A549 (cell line): Measurements from ENCODE around the gene SERPINA4. TPM values are rescaled to one million over a fixed set of nuclear protein-coding genes. Genes with fewer than 3 reads are reported as not detected.

ENCODE experiments used
- ATAC-seq, 2 experiments: fragments of 200-7000 bp in 1 of 2; fragments of >200 bp in 1 of 2; cut with Nextera tagmentation in 1 of 2; cut with Tn5 transposase in 1 of 2; 3 replicates each; pipeline versions ENCODE4 v1.8.0 to v1.9.1; 2018 to 2020; ENCODE audit warnings: mild to moderate bottlenecking in 1 of 2, moderate library complexity in 1 of 2
- CTCF ChIA-PET: fragments of 300-600 bp; sonication (Branson Sonifier 250); formaldehyde crosslinking; extraction: SDS; loops from one replicate; lab custom pipeline; 2021; ENCODE audit warnings: antibody characterized with exemption, inconsistent platforms; lab: Yijun Ruan, JAX
- POLR2A ChIA-PET: fragments of 350-600 bp; formaldehyde crosslinking; extraction: SDS; loops from one replicate; lab custom pipeline; 2021; ENCODE audit warnings: antibody characterized with exemption, inconsistent platforms; lab: Yijun Ruan, JAX
- DNase-seq, 2 experiments: peaks; one replicate each; pipeline versions ENCODE4 v3.0.0 to v3.0.0-alpha.2; 2011 to 2016; ENCODE audit warnings: low read depth in 1 of 2, low spot score in 1 of 2
- FAIRE-seq: peaks from 2 replicates; lab custom pipeline; 2011; peaks lifted over from hg19 to GRCh38; lab: Jason Lieb, UNC
- H3K27ac ChIP-seq, 2 experiments: fragments of >200 bp; sonication (Bioruptor Twin); formaldehyde crosslinking; 3 replicates each; pipeline ENCODE4 v1.5.1; 2016 to 2017
- H3K4me1 ChIP-seq: fragments of >200 bp; sonication (Bioruptor Twin); formaldehyde crosslinking; 3 replicates; pipeline ENCODE4 v1.6.1; 2016
- H3K4me2 ChIP-seq: fragments of >200 bp; sonication (Bioruptor Twin); formaldehyde crosslinking; 3 replicates; pipeline ENCODE4 v1.6.1; 2016
- H3K4me3 ChIP-seq: fragments of >200 bp; sonication (Bioruptor Twin); formaldehyde crosslinking; 3 replicates; pipeline ENCODE4 v1.5.1; 2016
- H3K9me3 ChIP-seq: fragments of >200 bp; sonication (Bioruptor Twin); formaldehyde crosslinking; 3 replicates; pipeline ENCODE4 v1.6.1; 2016
- ATOH8 ChIP-seq: fragments of 250-450 bp; sonication (Bioruptor Pico); IDR thresholded peaks from 2 replicates; pipeline ENCODE4 v1.5.0; 2020; ENCODE audit warnings: low read depth, mild to moderate bottlenecking, moderate library complexity
- BCL3 ChIP-seq: fragments of >200 bp; sonication (Bioruptor Twin); formaldehyde crosslinking; IDR thresholded peaks from 3 replicates; pipeline ENCODE4 v1.6.1; 2016
- CBX2 ChIP-seq: fragments of 200-600 bp; sonication (generic); IDR thresholded peaks from 2 replicates; pipeline ENCODE4 v1.6.1; 2016; ENCODE audit warnings: low read depth, mild to moderate bottlenecking, borderline replicate concordance
- CHD2 ChIP-seq: fragments of 150-350 bp; IDR thresholded peaks from 2 replicates; pipeline ENCODE4 v1.6.1; 2014; ENCODE audit warnings: low read length; ENCODE audit not compliant: partially characterized antibody
- E2F6 ChIP-seq: IDR thresholded peaks from 2 replicates; pipeline ENCODE4 v1.6.1; 2012; ENCODE audit warnings: low read depth, borderline replicate concordance
- EHF ChIP-seq: fragments of 250-450 bp; sonication (Bioruptor Pico); IDR thresholded peaks from 2 replicates; pipeline ENCODE4 v1.5.0; 2020; ENCODE audit warnings: mild to moderate bottlenecking
- ELK1 ChIP-seq: fragments of 150-350 bp; IDR thresholded peaks from 2 replicates; pipeline ENCODE4 v1.6.1; 2014; ENCODE audit warnings: low read depth, mild to moderate bottlenecking, low read length
- ESRRA ChIP-seq: fragments of 150-350 bp; IDR thresholded peaks from 2 replicates; pipeline ENCODE4 v1.6.1; 2014; ENCODE audit warnings: mild to moderate bottlenecking, low read length, borderline replicate concordance
- FOSL2 ChIP-seq, 2 experiments: fragments of 450-650 bp in 1 of 2; fragments of >200 bp in 1 of 2; sonication (Bioruptor Twin) in 1 of 2; formaldehyde crosslinking; IDR thresholded peaks; 2 replicates each; pipeline versions ENCODE4 v1.5.0 to v1.6.1; 2016 to 2020; ENCODE audit warnings: mild to moderate bottlenecking in 1 of 2, moderate library complexity in 1 of 2
- FOXS1 ChIP-seq: fragments of 250-450 bp; sonication (Bioruptor Pico); IDR thresholded peaks from 2 replicates; pipeline ENCODE4 v1.5.0; 2020; ENCODE audit warnings: mild to moderate bottlenecking, moderate library complexity
- HDAC2 ChIP-seq: fragments of 200-600 bp; sonication (generic); IDR thresholded peaks from 2 replicates; pipeline ENCODE4 v1.6.1; 2016
- HES2 ChIP-seq: fragments of >200 bp; sonication (Bioruptor Twin); formaldehyde crosslinking; IDR thresholded peaks from 2 replicates; pipeline ENCODE4 v1.6.1; 2016
- HMGXB4 ChIP-seq: fragments of 250-450 bp; sonication (Bioruptor Pico); IDR thresholded peaks from 2 replicates; pipeline ENCODE4 v1.5.0; 2021; ENCODE audit warnings: mild to moderate bottlenecking, moderate library complexity, borderline replicate concordance
- HOXB5 ChIP-seq: fragments of 250-450 bp; sonication (Bioruptor Pico); IDR thresholded peaks from 2 replicates; pipeline ENCODE4 v1.5.0; 2020; ENCODE audit warnings: mild to moderate bottlenecking, moderate library complexity
- JUNB ChIP-seq: fragments of >200 bp; sonication (Bioruptor Twin); formaldehyde crosslinking; IDR thresholded peaks from 2 replicates; pipeline ENCODE4 v1.6.1; 2016
- KDM5A ChIP-seq: fragments of 200-600 bp; sonication (generic); IDR thresholded peaks from 2 replicates; pipeline ENCODE4 v1.6.1; 2016; ENCODE audit warnings: antibody characterized with exemption, mild to moderate bottlenecking
- MAFK ChIP-seq: fragments of 450-650 bp; IDR thresholded peaks from 2 replicates; pipeline ENCODE4 v1.6.1; 2014; ENCODE audit not compliant: partially characterized antibody
- MAZ ChIP-seq: fragments of 150-350 bp; IDR thresholded peaks from 2 replicates; pipeline ENCODE4 v1.6.1; 2014; ENCODE audit warnings: antibody characterized with exemption, low read depth, low read length, borderline replicate concordance
- NFE2L2 ChIP-seq: fragments of 150-350 bp; conservative IDR thresholded peaks from 2 replicates; pipeline ENCODE4 v1.6.1; 2014; ENCODE audit warnings: low read length
- POLR2A ChIP-seq: IDR thresholded peaks from 2 replicates; pipeline ENCODE4 v1.6.1; 2012; ENCODE audit warnings: mild to moderate bottlenecking, low read length
- RAD21 ChIP-seq, 2 experiments: fragments of >200 bp in 1 of 2; sonication (Bioruptor Twin) in 1 of 2; formaldehyde crosslinking in 1 of 2; IDR thresholded peaks in 1 of 2; conservative IDR thresholded peaks in 1 of 2; 2 replicates in 1 of 2; 3 replicates in 1 of 2; pipeline ENCODE4 v1.6.1; 2012 to 2018; ENCODE audit warnings: inconsistent platforms in 1 of 2
- SMC3 ChIP-seq: fragments of >200 bp; sonication (Bioruptor Twin); formaldehyde crosslinking; IDR thresholded peaks from 3 replicates; pipeline ENCODE4 v1.6.1; 2018; ENCODE audit warnings: inconsistent platforms
- SREBF2 ChIP-seq: fragments of 450-650 bp; IDR thresholded peaks from 2 replicates; pipeline ENCODE4 v1.6.1; 2014; ENCODE audit warnings: mild to moderate bottlenecking, moderate library complexity
- USF2 ChIP-seq: fragments of 450-650 bp; IDR thresholded peaks from 2 replicates; pipeline ENCODE4 v1.6.1; 2014; ENCODE audit warnings: antibody characterized with exemption
- ZFP36 ChIP-seq: fragments of 450-650 bp; IDR thresholded peaks from 2 replicates; pipeline ENCODE4 v1.6.1; 2014; ENCODE audit warnings: borderline replicate concordance; ENCODE audit not compliant: partially characterized antibody
- ZSCAN20 ChIP-seq: fragments of 250-450 bp; sonication (Bioruptor Pico); IDR thresholded peaks from 2 replicates; pipeline ENCODE4 v1.8.0; 2022; ENCODE audit warnings: mild to moderate bottlenecking, moderate library complexity
- WGBS: methylation state at CpG from one replicate; pipeline ENCODE4 v1.1.6; 2017; ENCODE audit errors: missing lambda C conversion rate; 5-methylcytosine and 5-hydroxymethylcytosine counted together
- polyA plus RNA-seq, 4 experiments: library from polyadenylated mRNA; depleted of rRNA in 3 of 4; stranded (reverse); fragments of >200 nt; fragmentation: RNase III in 1 of 4; extraction: RNeasy Plus Mini Kit Qiagen cat#74134 plus additional on column Dnase treatment in 1 of 4; gene quantifications; 2 replicates in 3 of 4; 3 replicates in 1 of 4; pipeline ENCODE4 v1.2.3, GENCODE V29; 2011 to 2017

SERPINA4 gene
- polyA plus RNA-seq, 2 of the 4 experiments (the other 2 are of a cell fraction) = 0.08 TPM; not detected in 1

GRCh38 chr14:94571395-94571794 lies 10.2 kb downstream of the SERPINA4 start:
- Histone ChIP-seq H3K4me2 (no peak overlapping the region), H3K4me3 (no peak overlapping the region), H3K9me3 (no peaks in the 10 kb centered on the region), H3K27ac (no peak overlapping the region), H3K4me1 (no peaks in the 10 kb centered on the region)
- 76% methylated on average over 7 of the region's 7 CpGs for WGBS
- ChIA-PET CTCF (interaction anchor here (0.8 to 1.1 kb wide), 2 partner anchors 21 to 22 kb away, joined by 3 to 4 read pairs; no protein-coding TSS in a partner anchor), POLR2A (no interaction called here)
- no peak for DNase-seq
- FAIRE-seq = no peak
- ATAC-seq = no peak
- no peak for TF ChIP-seq SREBF2
- no peak for TF ChIP-seq SMC3
- TF ChIP-seq HES2 = no peak
- no peak for TF ChIP-seq RAD21 (conservative IDR thresholded peaks at IDR 0.05 in 1 of 2, IDR thresholded peaks at IDR 0.05 in 1 of 2)
- no peak for TF ChIP-seq JUNB
- no peak for TF ChIP-seq ELK1
- TF ChIP-seq FOSL2 (IDR thresholded peaks at IDR 0.05) = no peak
- TF ChIP-seq FOSL2 (CRISPR knock-in tag; IDR thresholded peaks at IDR 0.05) = no peak
- TF ChIP-seq NFE2L2 = no peak
- TF ChIP-seq POLR2A = no peak
- no peak for TF ChIP-seq MAFK
- TF ChIP-seq MAZ = no peak
- no peak for TF ChIP-seq BCL3

GRCh38 chr14:94571950-94572349 lies 10.7 kb downstream of the SERPINA4 start:
- 81% methylated on average over 6 of the region's 6 CpGs for WGBS
- Histone ChIP-seq H3K4me1 (no peaks in the 10 kb centered on the region), H3K4me2 (no peak overlapping the region), H3K4me3 (no peak overlapping the region), H3K27ac (no peak overlapping the region), H3K9me3 (no peaks in the 10 kb centered on the region)
- DNase-seq = no peak
- CTCF ChIA-PET = no interaction called here
- no peak for ATAC-seq
- no peak for TF ChIP-seq ZSCAN20 (CRISPR knock-in tag)
- TF ChIP-seq POLR2A = no peak
- no peak for TF ChIP-seq ESRRA
- no peak for TF ChIP-seq ZFP36
- TF ChIP-seq HOXB5 = no peak
- TF ChIP-seq KDM5A = no peak
- TF ChIP-seq FOXS1 (CRISPR knock-in tag) = no peak
- TF ChIP-seq CBX2 = no peak
- TF ChIP-seq E2F6 = no peak
- no peak for TF ChIP-seq JUNB
- POLR2A ChIA-PET = no interaction called here
- FAIRE-seq = no peak

- no peaks in the 10 kb centered on the region for H3K4me1 ChIP-seq
- H3K4me3 ChIP-seq = no peak overlapping the region
- WGBS = 69% methylated on average over 7 of the region's 7 CpGs
- no peak overlapping the region for H3K4me2 ChIP-seq
- no peak for DNase-seq
- no peak for ATAC-seq
- ChIA-PET POLR2A (no interaction called here), CTCF (interaction anchor here (2.2 kb wide), 1 partner anchor 11 kb away, joined by 10 read pairs; no protein-coding TSS in a partner anchor)
- H3K9me3 ChIP-seq = no peaks in the 10 kb centered on the region
- no peak for FAIRE-seq
- no peak overlapping the region for H3K27ac ChIP-seq
- no peak for TF ChIP-seq ATOH8
- no peak for TF ChIP-seq USF2
- no peak for TF ChIP-seq CHD2
- TF ChIP-seq EHF = no peak
- TF ChIP-seq HMGXB4 (CRISPR knock-in tag) = no peak
- no peak for TF ChIP-seq ELK1
- TF ChIP-seq HDAC2 = no peak
Measured at GRCh38 chr14:94572637-94573303, 11.5 kb downstream of the SERPINA4 start.
